Epithelial cell of alveolus of lung (primary cell): ENCODE results near the gene HAUS3. TPM values are rescaled to one million over a fixed set of nuclear protein-coding genes. Genes with fewer than 3 reads are reported as not detected.

Experiments
- total RNA-seq: library from RNA; depleted of rRNA; stranded (reverse); fragments of >200 nt; gene quantifications from 2 replicates; pipeline ENCODE4 v1.2.1, GENCODE V29; 2015

The HAUS3 gene, protein sequence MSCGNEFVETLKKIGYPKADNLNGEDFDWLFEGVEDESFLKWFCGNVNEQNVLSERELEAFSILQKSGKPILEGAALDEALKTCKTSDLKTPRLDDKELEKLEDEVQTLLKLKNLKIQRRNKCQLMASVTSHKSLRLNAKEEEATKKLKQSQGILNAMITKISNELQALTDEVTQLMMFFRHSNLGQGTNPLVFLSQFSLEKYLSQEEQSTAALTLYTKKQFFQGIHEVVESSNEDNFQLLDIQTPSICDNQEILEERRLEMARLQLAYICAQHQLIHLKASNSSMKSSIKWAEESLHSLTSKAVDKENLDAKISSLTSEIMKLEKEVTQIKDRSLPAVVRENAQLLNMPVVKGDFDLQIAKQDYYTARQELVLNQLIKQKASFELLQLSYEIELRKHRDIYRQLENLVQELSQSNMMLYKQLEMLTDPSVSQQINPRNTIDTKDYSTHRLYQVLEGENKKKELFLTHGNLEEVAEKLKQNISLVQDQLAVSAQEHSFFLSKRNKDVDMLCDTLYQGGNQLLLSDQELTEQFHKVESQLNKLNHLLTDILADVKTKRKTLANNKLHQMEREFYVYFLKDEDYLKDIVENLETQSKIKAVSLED
- total RNA-seq = 9.1 and 27.4 TPM in 2 replicates

GRCh38 chr4:2241410-2242353, at the start of gene HAUS3, which contains the start of gene POLN:
HAUS3 (minus strand) TSS chr4:2242121; CDS start chr4:2240946, 1,175 bp downstream.
POLN (minus strand) TSS chr4:2242121; CDS start chr4:2229231, 12,890 bp downstream.

DNA sequence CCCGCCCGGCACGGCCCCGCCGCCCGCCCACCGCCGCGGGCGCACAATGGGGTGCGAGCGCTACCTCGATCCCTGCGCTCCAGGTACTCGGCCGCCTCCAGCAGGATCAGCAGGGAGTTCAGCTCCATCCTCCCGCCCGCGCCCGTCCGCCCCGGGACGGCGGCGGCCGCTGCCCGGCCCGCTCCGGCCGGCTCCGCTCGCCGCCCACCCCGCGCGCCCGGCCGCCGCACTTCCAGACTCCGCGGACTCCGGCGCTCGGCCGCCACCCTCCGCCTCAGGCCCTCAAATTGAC, 19.9 kb upstream of the HAUS3 start, which contains the start of gene MXD4:
Gene MXD4 (minus strand): TSS at position 257 of the 292 bp plus-strand sequence. CDS start 129 bp downstream, at position 128.

Other genes starting within 250 kb of the HAUS3 start
- gene NELFA, start 233.1 kb downstream of the HAUS3 start, total RNA-seq = 24.8 and 25.6 TPM in 2 replicates
- not detected in 2 replicates for gene NAT8L, start 182.8 kb downstream of the HAUS3 start, total RNA-seq
- 0.65 and 0.96 TPM in 2 replicates for gene POLN, start within 50 bp of the HAUS3 start, total RNA-seq
- 47.4 and 77.3 TPM in 2 replicates for gene MXD4, start 20.0 kb upstream of the HAUS3 start, total RNA-seq
- 5.6 and 8.0 TPM in 2 replicates for gene ZFYVE28, start 176.5 kb upstream of the HAUS3 start, total RNA-seq
- gene CFAP99, start 176.8 kb upstream of the HAUS3 start, total RNA-seq = not detected in 2 replicates
- 40.2 and 52.6 TPM in 2 replicates for gene RNF4, start 227.0 kb upstream of the HAUS3 start, total RNA-seq